ENCODE data around the gene CCR5.
A peak's percentile ranks its signal among the peaks of the same experiment; 100 is the strongest.

The CCR5 gene

GRCh38 chr3:46408853-46409252 lies 38.1 kb downstream of the CCR5 start:
- no peak for DNase-seq (ENCODE audit: low read depth)

- DNase-seq (ENCODE audit: low read depth): no peak
Measured at GRCh38 chr3:46409739-46410489, 39.2 kb downstream of the CCR5 start.

GRCh38 chr3:46410669-46411068 lies 39.9 kb downstream of the CCR5 start:
- DNase-seq (ENCODE audit: low read depth): no peak

GRCh38 chr3:46411271-46411670 lies 40.5 kb downstream of the CCR5 start:
- DNase-seq (ENCODE audit: low read depth): no peak

- DNase-seq (ENCODE audit: low read depth): no peak
Measured at GRCh38 chr3:46412786-46413298, 42.1 kb downstream of the CCR5 start.

GRCh38 chr3:46413951-46414350 lies 43.2 kb downstream of the CCR5 start:
- DNase-seq (ENCODE audit: low read depth): no peak

GRCh38 chr3:46414739-46415138 lies 44.0 kb downstream of the CCR5 start:
- DNase-seq (ENCODE audit: low read depth): no peak

- no peak for DNase-seq (ENCODE audit: low read depth)
Measured at GRCh38 chr3:46416125-46416810, 45.5 kb downstream of the CCR5 start.

- DNase-seq (ENCODE audit: low read depth): no peak
Measured at GRCh38 chr3:46416811-46417510, 46.2 kb downstream of the CCR5 start.

GRCh38 chr3:46417841-46418611 lies 47.3 kb downstream of the CCR5 start:
- no peak for DNase-seq (ENCODE audit: low read depth)

GRCh38 chr3:46419816-46420215 lies 49.1 kb downstream of the CCR5 start:
- no peak for DNase-seq (ENCODE audit: low read depth)

- DNase-seq (ENCODE audit: low read depth): no peak
Measured at GRCh38 chr3:46420931-46421330, 50.2 kb downstream of the CCR5 start.

- peak; percentile 33 for DNase-seq (ENCODE audit: low read depth)
Measured at GRCh38 chr3:46422617-46423016, 51.9 kb downstream of the CCR5 start.

- DNase-seq (ENCODE audit: low read depth): peak; percentile 82
Measured at GRCh38 chr3:46423588-46423987, 52.8 kb downstream of the CCR5 start.

All from amniotic epithelial cell (primary cell).